ENCODE results near the gene SLCO2B1.
A peak's percentile ranks its signal among the peaks of the same experiment; 100 is the strongest.

Gene SLCO2B1

DNA sequence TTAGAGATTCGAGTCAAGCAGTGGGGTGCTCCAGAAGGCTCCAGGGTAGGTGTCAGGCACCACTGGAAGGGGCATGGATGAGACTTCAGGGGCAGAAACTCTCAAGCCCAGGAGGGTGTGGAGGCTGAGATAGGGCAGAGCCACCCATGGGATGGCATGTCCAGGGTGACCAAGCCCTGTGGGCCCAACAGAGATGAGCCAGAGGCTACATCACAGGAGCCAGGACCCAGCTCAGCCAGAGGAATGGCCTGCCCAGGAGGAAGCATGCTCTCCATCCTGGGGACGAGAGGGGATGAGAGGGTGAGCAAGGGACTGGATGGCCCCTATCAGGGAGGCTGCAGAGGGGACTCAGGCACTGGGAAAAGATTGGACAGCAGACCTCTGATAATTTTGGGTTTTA, 42.8 kb downstream of the SLCO2B1 start:
- DNase-seq (ENCODE audit: low read depth), result no peak

DNA sequence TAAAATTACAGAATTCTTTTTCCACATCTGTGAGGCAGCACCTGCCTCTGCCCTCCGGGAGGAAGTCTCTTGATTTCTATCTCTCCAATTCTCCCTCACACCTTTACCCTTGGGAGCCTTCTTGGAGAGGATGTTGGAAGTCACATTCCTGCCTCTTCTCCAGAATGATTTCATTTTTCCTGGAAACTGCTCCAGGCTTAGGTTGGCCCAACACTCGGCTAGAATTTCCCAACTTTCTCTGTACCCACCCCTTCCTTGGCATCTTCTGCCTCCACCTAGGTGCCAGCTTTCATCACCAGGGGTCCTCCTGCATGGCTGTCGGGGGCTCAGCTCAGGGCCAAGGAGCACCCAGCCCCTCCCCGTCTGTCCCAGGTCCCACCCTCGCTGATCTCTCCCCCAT, 43.2 kb downstream of the SLCO2B1 start:
- no peak for DNase-seq (ENCODE audit: low read depth)

DNA sequence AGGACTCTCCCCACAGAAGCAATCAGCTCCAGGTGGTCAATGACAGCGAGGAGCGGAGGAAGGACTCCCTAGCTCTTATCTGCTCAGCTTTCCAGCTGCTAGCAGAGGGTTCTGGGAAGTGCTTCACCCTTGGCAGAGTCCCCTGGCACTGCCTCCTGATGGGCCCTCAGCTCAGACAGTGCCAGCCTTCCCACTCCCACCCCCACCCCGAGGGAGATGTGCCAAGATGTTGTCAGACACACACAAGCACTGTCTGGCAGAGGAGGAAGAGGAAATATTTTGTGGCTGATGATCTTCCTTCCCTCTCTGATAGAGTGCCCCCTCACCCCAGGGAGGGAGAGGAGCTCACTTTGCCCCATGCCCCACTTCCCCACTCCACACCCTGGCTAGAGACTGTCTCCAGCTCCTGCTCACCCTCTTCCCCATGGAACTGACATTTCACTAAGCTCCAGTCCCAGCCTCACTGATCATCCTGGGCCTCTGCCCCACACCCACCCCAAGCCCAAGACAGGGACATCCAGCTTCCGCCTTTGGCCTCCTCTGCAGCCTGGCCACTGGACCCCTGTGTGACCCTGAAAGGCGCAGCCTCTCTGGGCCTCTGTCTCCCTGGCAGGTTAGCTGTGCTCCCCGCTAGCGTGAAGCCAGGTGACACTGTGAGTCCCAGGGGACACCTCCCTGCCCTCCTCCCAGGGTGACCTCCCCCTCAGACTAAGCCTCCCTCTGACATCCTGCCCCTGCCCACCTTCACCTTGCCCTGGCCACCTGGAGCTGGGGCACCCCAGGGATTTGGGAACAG, 44.5 kb downstream of the SLCO2B1 start:
- no peak for DNase-seq (ENCODE audit: low read depth)

DNA sequence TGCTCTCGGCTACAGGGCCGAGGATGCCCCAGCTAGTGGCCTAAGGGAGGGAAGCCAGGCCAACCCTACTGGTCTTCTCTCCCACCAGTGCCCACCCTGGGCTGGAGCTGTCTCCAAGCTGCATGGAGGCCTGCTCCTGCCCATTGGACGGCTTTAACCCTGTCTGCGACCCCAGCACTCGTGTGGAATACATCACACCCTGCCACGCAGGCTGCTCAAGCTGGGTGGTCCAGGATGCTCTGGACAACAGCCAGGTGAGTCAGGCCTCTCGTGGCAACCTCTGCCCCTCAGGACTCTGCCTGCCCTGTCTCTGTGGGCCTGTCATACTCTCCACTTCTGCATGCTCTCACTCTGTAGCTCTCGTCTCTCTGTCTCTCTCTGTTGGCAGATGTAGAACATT, 45.5 kb downstream of the SLCO2B1 start:
- no peak for DNase-seq (ENCODE audit: low read depth)

DNA sequence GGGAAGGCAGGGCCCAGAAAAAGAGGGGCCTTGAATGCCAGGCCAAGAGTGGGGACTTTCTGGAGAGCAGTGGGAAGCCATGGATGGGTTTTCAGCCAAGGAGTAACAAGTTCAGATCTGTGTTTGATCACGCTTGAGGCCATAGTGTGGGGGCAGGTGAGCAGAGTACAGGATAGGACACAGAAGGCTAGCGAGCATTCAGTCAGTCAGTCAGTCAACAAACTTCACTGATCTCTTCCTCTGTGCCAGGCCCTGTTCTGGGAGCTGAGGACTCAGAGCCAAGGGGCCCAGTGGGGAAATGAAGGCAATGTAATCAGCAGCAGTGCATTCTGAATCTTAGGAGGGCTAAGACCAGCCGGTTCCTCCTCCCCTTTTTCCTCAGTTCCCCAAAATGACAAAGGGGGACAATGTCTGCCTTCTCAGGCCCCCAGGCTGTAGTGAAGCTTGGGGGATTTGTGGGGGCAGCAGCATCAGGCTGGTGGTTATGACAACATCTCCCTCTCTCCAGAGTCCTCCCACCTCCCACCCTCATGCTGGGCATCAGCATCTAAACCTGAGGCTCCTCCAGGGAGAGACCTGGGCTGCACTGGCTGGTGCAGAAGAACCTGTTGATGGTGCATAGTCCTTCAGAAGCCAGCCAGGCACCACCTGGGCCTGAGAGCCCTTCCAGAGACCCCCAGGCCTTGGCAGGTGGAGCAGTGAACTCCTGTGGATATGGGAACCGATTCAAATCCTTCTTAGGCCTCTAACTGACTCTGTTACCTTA, 46.8 kb downstream of the SLCO2B1 start:
- no peak for DNase-seq (ENCODE audit: low read depth)

DNA sequence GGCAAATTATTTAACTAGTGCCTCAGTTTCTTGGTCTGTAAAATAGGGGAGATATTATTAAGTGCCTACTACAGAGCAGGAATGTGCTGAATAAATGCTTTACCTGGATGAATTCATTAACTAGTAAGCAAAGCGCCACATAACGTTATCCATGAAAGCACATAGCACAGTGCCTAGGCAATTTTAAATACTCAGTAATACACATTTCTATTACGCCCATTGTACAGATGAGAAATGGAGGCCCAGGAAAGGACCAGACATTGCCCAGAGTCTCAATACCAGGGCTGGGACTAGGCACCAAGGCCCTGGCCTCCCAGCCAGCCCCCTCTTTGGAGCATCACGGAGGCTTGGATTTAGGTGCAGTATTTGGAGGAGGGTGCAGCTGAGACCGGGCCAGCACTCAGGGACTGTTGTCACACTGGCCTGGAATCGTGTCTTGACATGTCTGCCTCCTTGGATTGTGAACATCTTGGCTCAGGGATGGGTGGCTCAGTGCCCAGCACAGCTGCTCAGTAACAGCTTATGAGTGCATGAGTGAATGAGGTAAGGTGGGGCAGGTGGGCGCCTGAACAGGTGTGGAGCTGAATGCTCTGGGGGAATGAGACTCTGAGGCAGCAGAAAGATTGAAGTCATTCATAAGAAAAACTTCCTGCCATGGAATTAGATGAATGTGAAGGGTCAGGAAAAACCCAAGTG, 47.5 kb downstream of the SLCO2B1 start:
- no peak for DNase-seq (ENCODE audit: low read depth)

DNA sequence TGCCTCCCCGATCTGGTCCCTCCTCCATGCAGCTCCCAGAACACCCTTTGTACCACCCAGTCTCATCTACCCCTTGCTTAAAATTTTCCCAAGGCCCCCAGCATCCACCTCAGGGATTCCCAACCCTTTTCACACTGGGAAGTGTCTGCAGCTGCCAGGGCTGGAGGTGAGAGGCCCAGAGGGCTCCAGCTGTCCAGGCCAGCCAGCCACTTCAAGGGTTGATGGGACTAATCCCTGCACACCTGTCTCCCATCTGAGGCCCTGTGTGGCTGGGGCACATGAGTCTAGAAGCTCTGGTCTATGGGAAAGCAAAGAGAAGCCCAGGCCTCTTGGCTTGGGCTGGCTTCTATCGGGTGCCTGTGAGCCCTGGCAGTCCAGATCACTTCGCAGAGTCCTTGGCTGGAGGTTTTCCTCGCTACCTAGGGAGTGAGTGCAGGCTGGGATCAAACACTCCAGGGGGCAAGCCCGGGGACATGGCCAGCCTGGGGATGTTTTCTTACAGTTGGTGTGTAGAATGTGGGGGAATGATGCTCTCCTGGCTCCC, 48.6 kb downstream of the SLCO2B1 start:
- DNase-seq (ENCODE audit: low read depth), result no peak

DNA sequence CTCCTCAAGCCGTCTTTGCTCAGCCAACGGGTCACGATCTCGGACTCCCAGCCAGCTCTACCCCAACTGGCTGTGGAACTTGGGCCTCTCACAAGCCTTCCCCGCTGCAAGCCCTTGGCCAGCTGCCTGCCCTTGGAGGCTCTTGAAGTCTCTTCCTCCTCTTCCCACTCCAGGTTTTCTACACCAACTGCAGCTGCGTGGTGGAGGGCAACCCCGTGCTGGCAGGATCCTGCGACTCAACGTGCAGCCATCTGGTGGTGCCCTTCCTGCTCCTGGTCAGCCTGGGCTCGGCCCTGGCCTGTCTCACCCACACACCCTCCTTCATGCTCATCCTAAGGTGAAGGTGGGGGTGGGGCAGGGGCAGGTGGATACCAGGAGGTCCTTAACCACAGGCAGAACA, 49.1 kb downstream of the SLCO2B1 start:
- DNase-seq (ENCODE audit: low read depth), result no peak

DNA sequence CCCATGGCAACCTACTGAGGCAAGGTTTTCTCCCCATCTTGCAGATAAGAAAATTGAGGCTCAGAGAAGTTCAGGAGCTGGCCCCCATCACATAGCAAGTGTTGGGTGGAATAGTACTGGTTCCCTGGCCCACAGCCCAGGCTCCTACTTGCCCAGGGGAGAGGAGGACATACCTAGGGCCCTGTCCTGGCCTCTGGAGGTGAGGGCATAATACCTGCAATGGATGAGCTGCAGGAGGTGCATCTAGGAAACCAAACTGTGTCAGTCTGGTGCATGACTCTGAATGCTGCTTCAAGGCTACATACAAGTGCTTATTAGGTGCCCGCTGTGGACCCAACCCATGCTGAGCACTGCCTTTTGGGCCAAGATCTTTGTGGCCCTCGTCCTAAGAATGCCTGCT, 49.6 kb downstream of the SLCO2B1 start:
- no peak for DNase-seq (ENCODE audit: low read depth)

DNA sequence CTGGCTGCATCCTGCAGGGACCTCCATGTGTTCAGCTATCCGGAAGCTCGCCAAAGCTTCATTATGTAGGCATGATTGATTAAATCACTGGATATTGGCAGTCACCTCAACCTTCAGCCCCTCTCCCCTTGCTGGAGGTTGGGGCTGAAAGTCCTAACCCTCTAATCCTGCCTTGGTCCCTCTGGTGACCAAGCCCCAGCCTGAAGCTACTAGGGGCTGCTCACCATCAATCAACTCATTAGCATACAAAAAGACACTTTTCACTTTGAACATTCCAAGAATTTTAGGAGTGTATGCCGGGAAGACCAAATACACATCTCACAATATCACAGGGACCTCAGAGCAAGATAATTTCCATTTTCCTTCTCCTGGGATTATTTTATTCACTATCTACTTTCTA, 50.9 kb downstream of the SLCO2B1 start:
- no peak for DNase-seq (ENCODE audit: low read depth)

DNA sequence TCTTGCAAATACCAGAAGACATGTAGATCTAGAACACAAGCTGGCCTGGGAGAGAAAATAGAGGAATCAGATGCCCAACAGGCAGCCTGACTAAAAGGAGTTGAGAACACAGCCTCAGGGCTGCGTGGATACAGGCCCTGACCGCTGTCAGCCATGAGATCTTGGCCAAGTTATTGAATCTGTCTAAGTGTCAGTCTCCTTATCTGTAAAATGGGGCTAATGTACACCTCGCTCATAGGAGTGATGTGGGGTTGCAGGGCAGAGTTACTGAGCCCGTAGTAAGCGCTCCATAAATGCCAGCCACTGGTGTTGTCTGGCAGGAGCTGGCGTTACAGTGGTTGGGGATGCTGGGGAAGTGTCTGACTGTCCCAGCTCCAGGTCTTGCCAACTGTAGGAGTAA, 51.3 kb downstream of the SLCO2B1 start:
- no peak for DNase-seq (ENCODE audit: low read depth)

DNA sequence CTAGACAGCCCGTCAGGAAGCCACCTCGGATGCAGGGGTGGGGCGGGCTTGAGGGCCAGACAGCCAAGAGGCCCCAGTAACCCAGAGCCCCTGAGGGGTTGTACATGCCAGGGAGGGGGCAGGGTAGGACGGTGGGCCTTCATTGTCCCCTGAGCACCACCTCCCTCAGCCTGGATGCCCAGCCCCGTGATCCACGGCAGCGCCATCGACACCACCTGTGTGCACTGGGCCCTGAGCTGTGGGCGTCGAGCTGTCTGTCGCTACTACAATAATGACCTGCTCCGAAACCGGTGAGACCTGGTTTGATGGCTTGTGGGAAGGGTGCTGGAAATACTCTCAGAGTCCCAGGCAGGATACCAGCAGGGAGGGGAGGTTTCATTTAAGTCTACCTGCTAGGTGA, 52.2 kb downstream of the SLCO2B1 start:
- DNase-seq (ENCODE audit: low read depth), result no peak

DNA sequence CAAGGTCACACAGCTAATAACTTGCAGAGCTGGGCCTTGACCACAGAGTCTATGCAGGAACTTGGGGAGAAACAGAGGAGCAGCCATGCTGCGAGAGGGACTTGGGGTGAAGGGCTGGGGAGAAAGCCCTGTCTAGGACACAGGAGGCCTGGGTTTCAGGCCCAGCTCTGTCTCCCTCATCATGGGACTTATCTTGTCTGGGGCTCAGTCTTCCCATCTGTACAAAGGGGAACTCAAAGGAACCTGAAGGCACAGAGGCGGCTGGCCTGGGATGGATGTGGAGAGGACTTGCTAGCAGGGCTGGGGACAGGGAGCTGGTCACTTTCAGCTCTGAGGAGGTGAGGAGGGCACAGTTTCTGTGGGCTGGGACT, 52.7 kb downstream of the SLCO2B1 start:
- DNase-seq (ENCODE audit: low read depth), result no peak

DNA sequence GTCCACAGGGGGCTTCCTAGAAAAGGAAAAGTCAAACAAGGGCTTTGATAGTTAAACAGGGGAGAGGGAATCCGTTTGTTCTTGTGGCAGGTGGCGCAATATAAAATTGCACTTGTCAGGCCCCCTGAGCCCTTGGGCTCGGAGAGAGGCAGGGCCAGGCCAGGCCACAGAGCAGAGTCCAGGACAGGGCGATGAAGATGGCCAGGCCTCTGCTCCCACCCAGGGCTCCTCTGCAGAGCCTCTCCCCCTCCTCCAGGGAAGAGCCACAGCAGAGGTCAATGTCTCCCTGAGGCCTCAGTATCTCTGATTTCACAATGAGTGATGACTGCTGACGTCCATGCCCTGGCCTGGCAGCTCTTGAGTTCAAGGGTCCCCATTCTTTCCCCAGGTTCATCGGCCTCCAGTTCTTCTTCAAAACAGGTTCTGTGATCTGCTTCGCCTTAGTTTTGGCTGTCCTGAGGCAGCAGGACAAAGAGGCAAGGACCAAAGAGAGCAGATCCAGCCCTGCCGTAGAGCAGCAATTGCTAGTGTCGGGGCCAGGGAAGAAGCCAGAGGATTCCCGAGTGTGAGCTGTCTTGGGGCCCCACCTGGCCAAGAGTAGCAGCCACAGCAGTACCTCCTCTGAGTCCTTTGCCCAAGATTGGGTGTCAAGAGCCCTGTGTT, 53.2 kb downstream of the SLCO2B1 start:
- no peak for DNase-seq (ENCODE audit: low read depth)

DNA sequence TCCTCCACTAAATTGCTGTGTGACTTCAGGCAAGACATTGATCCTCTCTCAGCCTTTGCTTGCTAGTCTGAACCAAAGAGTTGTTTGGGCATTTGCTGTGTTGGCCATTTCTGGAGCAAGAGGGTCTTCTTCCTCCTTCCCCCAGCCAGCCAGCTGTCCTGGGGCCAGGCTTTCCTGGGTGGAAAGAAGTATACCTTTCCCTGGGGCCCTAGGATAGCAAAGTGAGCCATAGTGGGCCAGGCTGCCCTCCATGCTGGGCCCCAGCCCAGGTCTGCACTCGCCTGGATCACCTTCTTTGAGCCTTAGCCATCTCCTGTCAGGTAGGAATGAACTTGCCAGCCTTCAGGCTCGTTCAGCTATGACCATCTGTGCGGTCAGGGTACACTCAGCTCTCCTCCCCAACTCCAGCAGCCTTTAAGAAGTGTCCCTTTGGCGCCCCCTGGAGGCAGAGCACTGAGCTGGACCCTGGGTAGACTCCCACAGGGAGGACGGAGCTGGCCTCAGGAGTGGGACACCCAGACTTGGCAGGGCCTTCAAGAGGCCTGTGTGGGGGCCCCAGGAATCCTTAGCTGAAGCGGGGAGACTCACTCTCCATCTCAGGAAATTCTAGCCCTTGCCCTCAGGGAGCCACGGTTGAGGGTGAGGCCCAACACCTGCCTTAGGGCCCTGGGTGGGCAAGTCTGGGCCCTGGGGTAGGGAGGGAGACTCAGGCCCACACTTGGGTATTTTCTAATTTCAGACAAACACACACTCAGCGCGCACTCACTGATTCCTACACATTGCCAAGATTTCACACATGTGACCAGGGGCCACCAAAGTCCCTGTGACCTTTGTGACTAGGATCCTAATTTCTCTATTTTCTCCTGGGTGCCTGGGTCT, 54.0 kb downstream of the SLCO2B1 start:
- peak; percentile 71 for DNase-seq (ENCODE audit: low read depth)

DNA sequence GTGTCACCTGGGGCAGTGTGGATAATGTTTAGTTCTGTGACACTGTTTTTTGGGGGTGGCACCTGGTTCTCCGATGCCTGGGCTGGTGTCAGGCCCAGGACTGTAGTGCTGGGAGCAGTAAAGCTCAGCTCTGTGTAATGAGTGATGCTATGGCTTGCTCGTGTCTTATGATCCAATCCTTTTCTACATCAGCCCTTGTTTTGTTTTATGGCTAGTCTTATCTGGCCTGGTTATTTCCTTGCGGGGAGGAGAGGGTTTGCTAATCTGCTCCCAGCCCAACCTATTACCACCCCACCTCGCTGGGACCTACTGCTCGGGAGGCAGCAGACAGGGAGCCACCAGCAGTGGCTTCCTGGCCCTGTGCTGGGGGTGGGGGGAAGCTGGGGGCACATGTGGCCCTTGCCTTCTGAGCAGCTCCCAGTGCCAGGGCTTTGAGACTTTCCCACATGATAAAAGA, 54.7 kb downstream of the SLCO2B1 start:
- DNase-seq (ENCODE audit: low read depth), result no peak

DNA sequence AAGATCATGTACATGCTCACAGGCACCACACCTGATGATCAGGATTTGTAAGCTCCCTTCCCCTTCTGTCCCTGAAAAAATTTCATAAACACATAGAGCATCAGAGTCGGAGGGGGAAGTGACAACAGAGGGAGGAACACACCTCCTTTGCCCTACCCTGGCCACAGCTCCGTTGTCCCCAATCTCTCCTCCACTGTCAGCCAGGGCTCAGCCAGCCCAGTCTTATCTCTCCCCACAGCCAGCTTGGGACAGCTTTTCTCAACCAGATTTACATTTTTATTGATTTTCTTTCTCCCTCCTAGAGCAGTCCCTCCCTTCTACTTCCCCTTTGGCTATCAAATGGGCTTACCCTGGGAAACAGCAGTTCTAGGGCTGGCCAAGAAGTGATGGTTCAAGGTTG, 57.5 kb downstream of the SLCO2B1 start:
- DNase-seq (ENCODE audit: low read depth), result peak; percentile 53

DNA sequence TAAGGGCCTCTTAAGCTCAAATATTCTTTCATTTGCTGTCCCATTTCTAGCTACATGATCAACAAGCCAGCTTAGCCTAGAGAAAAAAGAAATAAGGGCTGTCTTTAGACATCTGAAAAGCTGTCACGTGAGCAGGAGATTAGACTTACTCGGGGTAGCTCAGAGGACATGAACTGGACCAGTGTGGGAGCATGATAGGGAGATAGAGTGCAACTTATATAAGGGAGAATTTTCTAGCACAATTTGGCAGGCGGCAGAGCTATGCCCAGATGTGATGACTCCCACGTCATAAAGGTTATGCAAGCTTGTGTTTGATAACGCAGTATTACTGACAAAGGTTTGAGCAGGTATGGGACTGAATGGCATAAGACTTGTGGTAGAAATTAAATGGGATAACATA, 61.5 kb downstream of the SLCO2B1 start:
- no peak for DNase-seq (ENCODE audit: low read depth)

DNA sequence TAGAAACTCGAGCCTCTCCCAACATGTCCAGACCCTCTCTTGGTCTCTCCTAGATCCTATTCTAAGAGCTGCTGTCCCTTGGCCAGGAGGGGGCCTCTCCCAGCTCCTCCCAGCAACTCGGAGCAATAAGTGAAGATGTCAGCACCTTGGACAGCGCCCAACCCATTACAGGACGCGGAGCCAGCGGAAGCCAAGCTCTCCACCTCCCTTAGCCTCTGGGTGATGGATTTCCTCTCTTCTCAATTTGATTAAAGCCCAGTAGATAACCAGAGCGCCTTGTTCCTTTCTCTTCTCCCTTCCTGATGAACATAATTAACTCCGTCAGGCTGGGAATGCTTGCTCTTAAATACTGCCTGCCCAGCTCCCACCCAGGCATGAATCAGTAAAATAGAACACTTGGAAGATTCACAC, 63.5 kb downstream of the SLCO2B1 start:
- peak; percentile 70 for DNase-seq (ENCODE audit: low read depth)

DNA sequence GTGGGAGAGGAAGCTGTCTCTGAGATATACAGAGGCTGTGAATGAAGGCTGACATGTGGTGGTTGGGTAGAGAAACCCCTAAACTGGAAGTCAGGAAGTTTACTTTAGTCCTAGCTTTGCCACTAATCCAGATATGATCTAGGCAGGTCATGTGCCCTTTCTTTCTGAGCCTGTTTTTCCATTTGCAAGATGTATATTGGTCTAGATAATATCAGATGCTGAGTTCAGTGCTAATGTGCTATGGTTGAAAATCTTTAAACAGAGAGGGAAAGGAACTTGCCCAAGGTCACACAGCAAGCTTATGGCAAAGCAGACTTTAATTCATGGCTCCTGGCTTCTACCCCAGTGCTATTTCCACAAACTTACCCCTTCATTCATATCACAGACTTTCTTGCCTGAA, 63.9 kb downstream of the SLCO2B1 start:
- no peak for DNase-seq (ENCODE audit: low read depth)

DNA sequence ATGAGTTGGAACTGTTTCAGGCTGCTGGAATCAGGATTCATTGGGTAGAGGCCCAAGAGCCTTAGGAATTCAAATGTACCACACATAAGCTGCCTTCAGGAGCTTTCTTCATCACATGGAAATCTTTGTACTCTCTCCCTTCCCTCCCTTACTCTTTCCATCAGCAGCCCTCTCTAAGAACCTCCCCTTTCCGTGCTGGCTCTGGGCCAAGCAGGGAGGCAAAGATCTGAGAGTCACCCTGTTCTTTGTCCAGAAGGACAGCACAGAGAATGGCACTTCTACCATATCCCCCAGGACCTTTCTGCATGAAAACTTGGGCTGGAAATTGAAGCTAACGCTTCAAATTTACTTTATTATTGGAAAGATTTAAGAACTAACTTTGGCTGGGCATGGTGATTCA, 69.0 kb downstream of the SLCO2B1 start:
- DNase-seq (ENCODE audit: low read depth), result no peak

All from CMK (cell line).